Keratinocyte (primary cell): ENCODE results near the gene CLSTN2. TPM values are rescaled to one million over a fixed set of nuclear protein-coding genes. Genes with fewer than 3 reads are reported as not detected.

Experiments
- DNase-seq: peaks from one replicate; pipeline ENCODE4 v3.0.0-alpha.2; 2011; ENCODE audit warnings: low read depth, missing footprints, low spot score
- FAIRE-seq: peaks from 2 replicates; lab custom pipeline; 2011; peaks lifted over from hg19 to GRCh38; lab: Jason Lieb, UNC
- H2AFZ ChIP-seq: 2 replicates; pipeline ENCODE4 v1.6.0; 2012; ENCODE audit warnings: low read length, control low read depth, inconsistent platforms; ENCODE audit not compliant: control insufficient read depth
- H3K27ac ChIP-seq: 2 replicates; pipeline ENCODE4 v1.5.1; 2011; ENCODE audit warnings: low read length; ENCODE audit not compliant: control insufficient read depth, insufficient read depth
- H3K27me3 ChIP-seq: 3 replicates; pipeline ENCODE4 v1.6.0; 2011; ENCODE audit warnings: low read length; ENCODE audit not compliant: control insufficient read depth, insufficient read depth; ENCODE audit errors: extremely low read depth
- H3K36me3 ChIP-seq, 2 experiments: 2 replicates in 1 of 2; 3 replicates in 1 of 2; pipeline ENCODE4 v1.5.1; 2011; ENCODE audit warnings: low read length in 2 of 2, mild to moderate bottlenecking in 1 of 2; ENCODE audit not compliant: control insufficient read depth in 2 of 2, insufficient read depth in 2 of 2; ENCODE audit errors: extremely low read depth in 1 of 2
- H3K4me1 ChIP-seq: 3 replicates; pipeline ENCODE4 v1.5.1; 2011; ENCODE audit warnings: low read length; ENCODE audit not compliant: control insufficient read depth, insufficient read depth; ENCODE audit errors: extremely low read depth
- H3K4me2 ChIP-seq: 3 replicates; pipeline ENCODE4 v1.6.0; 2011; ENCODE audit warnings: low read depth, low read length; ENCODE audit not compliant: control insufficient read depth, insufficient read depth; ENCODE audit errors: extremely low read depth
- H3K4me3 ChIP-seq, 3 experiments: fragments of 200-600 bp in 1 of 3; sonication (generic) in 1 of 3; 2 replicates in 2 of 3; 3 replicates in 1 of 3; pipeline ENCODE4 v1.5.1; 2011 to 2016; ENCODE audit warnings: low read length in 3 of 3, mild to moderate bottlenecking in 3 of 3, control low read depth in 2 of 3, inconsistent platforms in 1 of 3, low read depth in 1 of 3, mixed read lengths in 1 of 3, mixed run types in 1 of 3, moderate library complexity in 1 of 3; ENCODE audit not compliant: control insufficient read depth in 2 of 3, insufficient read depth in 2 of 3; ENCODE audit errors: extremely low read depth in 1 of 3
- H3K79me2 ChIP-seq: 2 replicates; pipeline ENCODE4 v1.6.0; 2012; ENCODE audit warnings: low read length; ENCODE audit not compliant: control insufficient read depth, insufficient read depth
- H3K9ac ChIP-seq: 3 replicates; pipeline ENCODE4 v1.6.0; 2011; ENCODE audit warnings: low read length; ENCODE audit not compliant: control insufficient read depth, insufficient read depth; ENCODE audit errors: extremely low read depth
- H3K9me1 ChIP-seq: 3 replicates; pipeline ENCODE4 v1.6.0; 2011; ENCODE audit warnings: low read length; ENCODE audit not compliant: control insufficient read depth, insufficient read depth; ENCODE audit errors: extremely low read depth
- H3K9me3 ChIP-seq: 2 replicates; pipeline ENCODE4 v1.5.1; 2012; ENCODE audit warnings: low read depth, low read length; ENCODE audit not compliant: control insufficient read depth
- H4K20me1 ChIP-seq: 3 replicates; pipeline ENCODE4 v1.6.0; 2011; ENCODE audit warnings: low read length; ENCODE audit not compliant: control insufficient read depth, insufficient read depth; ENCODE audit errors: extremely low read depth
- CTCF ChIP-seq, 3 experiments: IDR thresholded peaks in 1 of 3; conservative IDR thresholded peaks in 1 of 3; optimal IDR thresholded peaks in 1 of 3; 2 replicates in 2 of 3; 3 replicates in 1 of 3; pipeline versions ENCODE3 to v1.5.1; 2011; ENCODE audit warnings: low read length in 3 of 3, mild to moderate bottlenecking in 3 of 3, moderate library complexity in 2 of 3, control low read depth in 1 of 3, inconsistent platforms in 1 of 3; ENCODE audit not compliant: insufficient read depth in 2 of 3; ENCODE audit errors: extremely low read depth in 1 of 3
- EZH2 ChIP-seq: IDR thresholded peaks from one replicate; pipeline ENCODE4 v1.6.1; 2012; ENCODE audit warnings: inconsistent platforms, mild to moderate bottlenecking, low read length, moderate library complexity
- dilution Hi-C: fragments of 300-500 bp; cut with MboI; formaldehyde crosslinking; loops from one replicate; pipeline ENCODE4 v1.7.0; 2020; ENCODE audit warnings: low sequenced_read_pairs; ENCODE audit not compliant: extremely low pct_ligation_motif_present
- polyA plus RNA-seq, 5 experiments: library from polyadenylated mRNA; depleted of rRNA in 3 of 5; stranded (reverse) in 3 of 5; stranded (forward) in 1 of 5; unstranded in 1 of 5; fragments of >200 nt; gene quantifications; 1 replicate in 1 of 5; 2 replicates in 3 of 5; 3 replicates in 1 of 5; pipeline versions ENCODE4 v1.2.1 to v1.2.3, GENCODE V29; 2011 to 2012; ENCODE audit warnings: missing spikeins in 2 of 5, low read depth in 1 of 5, low replicate concordance in 1 of 5

CLSTN2 gene
- polyA plus RNA-seq, 1 donor (not counting 4 experiments of a cell fraction or from before 2014, with no cell fraction given), result 0.09 TPM

DNA sequence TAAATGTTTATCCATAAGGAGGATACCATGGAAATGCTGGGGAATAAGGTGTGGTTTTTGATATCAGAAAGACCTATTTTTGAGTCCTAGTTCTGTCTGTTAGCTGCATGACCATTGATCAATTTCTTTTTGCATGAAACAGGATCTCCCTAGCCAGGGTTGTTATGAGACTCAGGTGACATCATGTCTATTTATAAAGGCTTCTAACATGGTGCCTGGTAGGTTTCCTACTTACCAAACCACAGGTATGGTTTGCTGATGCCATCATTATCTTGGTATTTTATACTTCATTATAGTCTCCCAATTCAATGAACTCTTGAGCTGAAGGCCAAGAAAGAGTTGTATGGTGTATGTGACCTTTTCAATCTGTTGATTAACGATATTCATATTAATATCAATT lies 144.0 kb downstream of the CLSTN2 start:
- dilution Hi-C loops, result no loop called here
- H4K20me1 ChIP-seq, result no peaks in the 10 kb centered on the region
- FAIRE-seq, result no peak
- no peak overlapping the region for H3K27ac ChIP-seq
- no peak overlapping the region for H3K9ac ChIP-seq
- no peak overlapping the region for H3K4me3 ChIP-seq
- DNase-seq, result no peak
- no peak for TF ChIP-seq EZH2
- TF ChIP-seq CTCF (optimal IDR thresholded peaks at IDR 0.05 in 1 of 3, IDR thresholded peaks at IDR 0.05 in 1 of 3, conservative IDR thresholded peaks at IDR 0.05 in 1 of 3; ENCODE audit: extremely low read depth in 1 of 3, insufficient read depth in 2 of 3, low read length in 3 of 3), result no peak
- H2AFZ ChIP-seq, result no peak overlapping the region
- H3K4me1 ChIP-seq, result no peaks in the 10 kb centered on the region
- H3K9me1 ChIP-seq, result no peaks in the 10 kb centered on the region
- no peaks in the 10 kb centered on the region for H3K36me3 ChIP-seq
- H3K4me2 ChIP-seq, result no peak overlapping the region
- H3K27me3 ChIP-seq, result peaks cover 3% of the 10 kb centered on the region
- H3K9me3 ChIP-seq, result no peaks in the 10 kb centered on the region
- H3K79me2 ChIP-seq, result no peaks in the 10 kb centered on the region

DNA sequence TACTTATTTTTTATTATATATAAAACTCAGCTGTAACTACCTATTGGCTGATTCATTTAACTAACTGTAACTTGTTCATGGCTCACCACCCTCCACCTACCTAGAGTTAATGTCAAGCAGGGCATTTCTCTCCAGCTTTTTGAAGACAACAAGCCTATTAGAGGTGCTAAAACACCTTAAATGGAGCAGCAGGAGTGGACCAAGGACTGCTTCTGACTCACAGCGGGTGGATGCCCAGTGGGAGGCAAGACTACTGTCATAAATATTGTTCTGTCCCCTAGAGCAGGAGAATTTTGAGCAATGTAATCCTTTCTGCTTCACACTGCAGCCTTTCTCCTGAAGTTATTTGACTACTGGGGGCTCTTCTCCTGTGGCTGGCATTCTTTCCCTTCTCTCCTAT lies 146.9 kb downstream of the CLSTN2 start:
- no peaks in the 10 kb centered on the region for H3K79me2 ChIP-seq
- no peaks in the 10 kb centered on the region for H3K9me3 ChIP-seq
- no peak overlapping the region for H3K4me3 ChIP-seq
- no peaks in the 10 kb centered on the region for H3K36me3 ChIP-seq
- H3K4me2 ChIP-seq, result no peak overlapping the region
- H3K27me3 ChIP-seq, result peaks cover 3% of the 10 kb centered on the region
- DNase-seq (no peak), FAIRE-seq (no peak)
- no peaks in the 10 kb centered on the region for H3K9me1 ChIP-seq
- TF ChIP-seq CTCF (optimal IDR thresholded peaks at IDR 0.05 in 1 of 3, IDR thresholded peaks at IDR 0.05 in 1 of 3, conservative IDR thresholded peaks at IDR 0.05 in 1 of 3; ENCODE audit: extremely low read depth in 1 of 3, insufficient read depth in 2 of 3, low read length in 3 of 3) (no peak), EZH2 (no peak)
- H2AFZ ChIP-seq, result no peak overlapping the region
- no peaks in the 10 kb centered on the region for H3K4me1 ChIP-seq
- no peak overlapping the region for H3K27ac ChIP-seq
- dilution Hi-C loops, result no loop called here
- no peak overlapping the region for H3K9ac ChIP-seq
- no peaks in the 10 kb centered on the region for H4K20me1 ChIP-seq
